ENCODE data around the gene SOD2. TPM values are rescaled to one million over a fixed set of nuclear protein-coding genes. Genes with fewer than 3 reads are reported as not detected.

SOD2 gene
- total and polyA plus RNA-seq, 9 of the 15 experiments (the other 6 are each of a cell fraction or from before 2014, with no cell fraction given), result 39.8 to 140 (median 95.8) TPM

DNA sequence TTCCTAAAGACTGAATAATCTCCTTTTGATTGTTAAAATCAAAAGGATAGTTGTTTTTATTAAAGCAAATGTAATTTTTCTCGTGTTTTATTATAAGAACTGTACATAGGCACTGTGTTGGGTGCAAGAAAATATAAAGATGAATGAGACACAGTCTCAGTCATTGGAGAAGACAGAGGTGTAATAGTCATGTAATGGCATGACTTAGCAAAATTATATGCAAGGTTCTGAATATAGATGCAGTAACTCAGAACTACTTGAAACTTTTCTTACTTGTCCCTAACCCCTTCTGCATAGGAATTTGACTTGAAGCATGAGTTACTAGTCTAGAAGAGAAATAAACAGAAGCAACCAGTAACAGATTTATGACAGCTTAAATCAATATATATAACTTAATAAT, 49.1 kb upstream of the SOD2 start:
- Histone ChIP-seq H4K20me1 (replicated peaks; ENCODE audit: control insufficient read depth, insufficient read depth, low read length) (no peaks in the 10 kb centered on the region), H3K79me2 (ENCODE audit: control insufficient read depth, insufficient read depth, low read length) (peaks cover 72% of the 10 kb centered on the region), H3K9ac (ENCODE audit: insufficient read depth in 1 of 2, low read depth in 2 of 2, low read length in 2 of 2) (no peak overlapping the region), H2AFZ (ENCODE audit: low read depth, low read length) (no peak overlapping the region), H3K9me1 (ENCODE audit: control insufficient read depth, insufficient read depth, low read length) (peaks cover 3% of the 10 kb centered on the region), H3K27ac (ENCODE audit: extremely low read depth, low read depth, low read length) (no peak overlapping the region), H3K27me3 (ENCODE audit: control insufficient read depth in 2 of 2, insufficient read depth in 2 of 2, low read length in 2 of 2) (no peaks in the 10 kb centered on the region), H3K9me3 (replicated peaks; ENCODE audit: control insufficient read depth, insufficient read depth, low read depth, low read length) (no peaks in the 10 kb centered on the region), H3K4me1 (replicated peaks in 1 of 2; ENCODE audit: control insufficient read depth in 2 of 2, insufficient read depth in 2 of 2, low read length in 2 of 2) (no peaks in the 10 kb centered on the region), H3K4me2 (ENCODE audit: insufficient read depth, low read length) (no peak overlapping the region), H3K4me3 (no peak overlapping the region), H3K36me3 (ENCODE audit: control insufficient read depth, insufficient read depth, low read length) (peaks cover 98% of the 10 kb centered on the region)
- 75% methylated on average over 1 of the region's 1 CpG for WGBS (ENCODE audit: insufficient coverage, low coverage, missing lambda C conversion rate)
- ChIA-PET CTCF (ENCODE audit: low intra/inter-chr PET ratio) (no interaction called here), POLR2A (interaction anchor here (0.9 to 1.9 kb wide), 4 partner anchors 10 to 19 kb away, joined by 3 to 6 read pairs (median 4); partner anchors contain the start of gene ACAT2)
- BruUV-seq (replicated peaks), result no TSS peak
- no peak for FAIRE-seq
- intact Hi-C loops (cut with micrococcal nuclease) (no loop called here), in situ Hi-C loops (cut with MboI) (no loop called here)
- no peak for DNase-seq (ENCODE audit: extremely low read depth in 1 of 4, low spot score in 3 of 4)
- ATAC-seq, result peak; percentile 60; the same call in 2 of the 3 replicates
- TF ChIP-seq MAFG (tag; conservative IDR thresholded peaks at IDR 0.05) (peak; percentile 91), ZBED1 (IDR thresholded peaks at IDR 0.05) (no peak), SPI1 (IDR thresholded peaks at IDR 0.05; ENCODE audit: borderline replicate concordance, low read depth, low read length) (no peak), NFE2L1 (tag; IDR thresholded peaks at IDR 0.05; ENCODE audit: borderline replicate concordance, low read depth) (peak; percentile 68; the same call in 1 of the 2 replicates), RNF2 (IDR thresholded peaks at IDR 0.05) (no peak), HSF4 (CRISPR knock-in tag; IDR thresholded peaks at IDR 0.05; ENCODE audit: borderline replicate concordance) (no peak), ETV1 (tag; conservative IDR thresholded peaks at IDR 0.05; ENCODE audit: low read depth) (no peak), ZNF354B (CRISPR knock-in tag; IDR thresholded peaks at IDR 0.05) (no peak), MAFF (IDR thresholded peaks at IDR 0.05; ENCODE audit: low read length) (peak; percentile 60), ZNF41 (CRISPR knock-in tag; conservative IDR thresholded peaks at IDR 0.05) (no peak), ILF3 (IDR thresholded peaks at IDR 0.05; ENCODE audit: borderline replicate concordance) (no peak), ZNF274 (IDR thresholded peaks at IDR 0.05; ENCODE audit: borderline replicate concordance, low read depth, low read length) (no peak), SIN3A (IDR thresholded peaks at IDR 0.05; ENCODE audit: borderline replicate concordance in 2 of 2, control insufficient read depth in 1 of 2, low read depth in 2 of 2, low read length in 2 of 2) (no peak), ZFP36 (IDR thresholded peaks at IDR 0.05; ENCODE audit: low read depth, low read length, partially characterized antibody) (no peak), ZNF282 (CRISPR knock-in tag; IDR thresholded peaks at IDR 0.05) (no peak), C11orf30 (IDR thresholded peaks at IDR 0.05; ENCODE audit: low read depth) (peak; percentile 85)
- TF ChIP-seq, protein P1, sequence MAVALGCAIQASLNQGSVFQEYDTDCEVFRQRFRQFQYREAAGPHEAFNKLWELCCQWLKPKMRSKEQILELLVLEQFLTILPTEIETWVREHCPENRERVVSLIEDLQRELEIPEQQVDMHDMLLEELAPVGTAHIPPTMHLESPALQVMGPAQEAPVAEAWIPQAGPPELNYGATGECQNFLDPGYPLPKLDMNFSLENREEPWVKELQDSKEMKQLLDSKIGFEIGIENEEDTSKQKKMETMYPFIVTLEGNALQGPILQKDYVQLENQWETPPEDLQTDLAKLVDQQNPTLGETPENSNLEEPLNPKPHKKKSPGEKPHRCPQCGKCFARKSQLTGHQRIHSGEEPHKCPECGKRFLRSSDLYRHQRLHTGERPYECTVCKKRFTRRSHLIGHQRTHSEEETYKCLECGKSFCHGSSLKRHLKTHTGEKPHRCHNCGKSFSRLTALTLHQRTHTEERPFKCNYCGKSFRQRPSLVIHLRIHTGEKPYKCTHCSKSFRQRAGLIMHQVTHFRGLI (CRISPR knock-in tag; IDR thresholded peaks at IDR 0.05), result no peak
- TF ChIP-seq, protein P2, sequence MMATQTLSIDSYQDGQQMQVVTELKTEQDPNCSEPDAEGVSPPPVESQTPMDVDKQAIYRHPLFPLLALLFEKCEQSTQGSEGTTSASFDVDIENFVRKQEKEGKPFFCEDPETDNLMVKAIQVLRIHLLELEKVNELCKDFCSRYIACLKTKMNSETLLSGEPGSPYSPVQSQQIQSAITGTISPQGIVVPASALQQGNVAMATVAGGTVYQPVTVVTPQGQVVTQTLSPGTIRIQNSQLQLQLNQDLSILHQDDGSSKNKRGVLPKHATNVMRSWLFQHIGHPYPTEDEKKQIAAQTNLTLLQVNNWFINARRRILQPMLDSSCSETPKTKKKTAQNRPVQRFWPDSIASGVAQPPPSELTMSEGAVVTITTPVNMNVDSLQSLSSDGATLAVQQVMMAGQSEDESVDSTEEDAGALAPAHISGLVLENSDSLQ (IDR thresholded peaks at IDR 0.05), result no peak
